ENCODE measurements around the gene MGME1.

DNA sequence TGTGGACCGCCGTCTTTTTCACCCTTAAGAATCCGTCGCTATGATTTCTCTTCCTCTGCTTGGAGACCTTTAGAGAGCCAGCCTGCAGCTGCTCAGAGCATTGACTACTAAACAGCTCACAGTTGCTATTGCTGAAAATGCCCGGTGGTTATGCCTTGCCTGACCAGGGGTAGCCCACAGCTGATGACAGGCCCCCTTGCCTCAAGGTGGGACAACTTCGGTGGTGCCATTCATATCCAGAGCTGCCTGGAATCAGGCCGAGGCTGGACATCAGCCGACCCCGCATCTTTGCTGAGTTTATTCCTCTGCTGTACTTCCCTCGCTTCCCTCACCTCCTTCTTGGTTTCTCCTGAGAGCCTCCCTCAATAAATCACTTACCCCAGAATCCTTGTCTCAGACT is 49.3 kb downstream of the MGME1 start:
- TF ChIP-seq, protein P1, sequence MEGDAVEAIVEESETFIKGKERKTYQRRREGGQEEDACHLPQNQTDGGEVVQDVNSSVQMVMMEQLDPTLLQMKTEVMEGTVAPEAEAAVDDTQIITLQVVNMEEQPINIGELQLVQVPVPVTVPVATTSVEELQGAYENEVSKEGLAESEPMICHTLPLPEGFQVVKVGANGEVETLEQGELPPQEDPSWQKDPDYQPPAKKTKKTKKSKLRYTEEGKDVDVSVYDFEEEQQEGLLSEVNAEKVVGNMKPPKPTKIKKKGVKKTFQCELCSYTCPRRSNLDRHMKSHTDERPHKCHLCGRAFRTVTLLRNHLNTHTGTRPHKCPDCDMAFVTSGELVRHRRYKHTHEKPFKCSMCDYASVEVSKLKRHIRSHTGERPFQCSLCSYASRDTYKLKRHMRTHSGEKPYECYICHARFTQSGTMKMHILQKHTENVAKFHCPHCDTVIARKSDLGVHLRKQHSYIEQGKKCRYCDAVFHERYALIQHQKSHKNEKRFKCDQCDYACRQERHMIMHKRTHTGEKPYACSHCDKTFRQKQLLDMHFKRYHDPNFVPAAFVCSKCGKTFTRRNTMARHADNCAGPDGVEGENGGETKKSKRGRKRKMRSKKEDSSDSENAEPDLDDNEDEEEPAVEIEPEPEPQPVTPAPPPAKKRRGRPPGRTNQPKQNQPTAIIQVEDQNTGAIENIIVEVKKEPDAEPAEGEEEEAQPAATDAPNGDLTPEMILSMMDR (IDR thresholded peaks at IDR 0.05), result no peak
- TF ChIP-seq POLR2A (IDR thresholded peaks at IDR 0.05), result no peak
